CD4-positive, alpha-beta T cell (primary cell): Measurements from ENCODE around the gene HMG20B. TPM values are rescaled to one million over a fixed set of nuclear protein-coding genes. Genes with fewer than 3 reads are reported as not detected.

ENCODE experiments used
- ATAC-seq: fragments of 200-7000 bp; cut with Tn5 transposase; one replicate; pipeline ENCODE4 v1.10.0; 2022; ENCODE audit warnings: mild to moderate bottlenecking; ENCODE audit not compliant: poor library complexity
- CTCF ChIA-PET: fragments of 350-600 bp; sonication (Branson Sonifier 250); formaldehyde crosslinking; loops from one replicate; lab custom pipeline; 2021; ENCODE audit warnings: antibody characterized with exemption, inconsistent platforms; lab: Charles Lee
- POLR2A ChIA-PET: fragments of 350-600 bp; sonication (Branson Sonifier 250); formaldehyde crosslinking; loops from one replicate; lab custom pipeline; 2021; ENCODE audit warnings: antibody characterized with exemption, inconsistent platforms; lab: Charles Lee
- DNase-seq, 14 experiments: peaks; one replicate each; pipeline ENCODE4 v3.0.0-alpha.2; 2013 to 2020; ENCODE audit warnings: mixed read lengths in 2 of 14
- H3K27ac ChIP-seq, 2 donors: one replicate each; pipeline versions ENCODE4 v1.5.1 to v1.7.0; 2013; ENCODE audit warnings: low read length in 2 of 2, low read depth in 1 of 2, mild to moderate bottlenecking in 1 of 2
- H3K27me3 ChIP-seq, 2 experiments: 1 replicate in 1 of 2; 2 replicates in 1 of 2; pipeline versions ENCODE4 v1.6.1 to v1.7.0; 2013; ENCODE audit warnings: low read length in 2 of 2, control low read depth in 1 of 2, mild to moderate bottlenecking in 1 of 2, moderate library complexity in 1 of 2; ENCODE audit not compliant: insufficient read depth in 2 of 2, control insufficient read depth in 1 of 2
- H3K36me3 ChIP-seq: one replicate; pipeline ENCODE4 v1.6.1; 2013; ENCODE audit warnings: low read length, control low read depth; ENCODE audit not compliant: insufficient read depth
- H3K4me1 ChIP-seq: one replicate; pipeline ENCODE4 v1.6.1; 2013; ENCODE audit warnings: low read length, control low read depth; ENCODE audit not compliant: insufficient read depth
- H3K4me3 ChIP-seq: one replicate; pipeline ENCODE4 v1.5.1; 2013; ENCODE audit warnings: mild to moderate bottlenecking, low read length, moderate library complexity
- H3K9me3 ChIP-seq, 2 experiments: 1 replicate in 1 of 2; 2 replicates in 1 of 2; pipeline versions ENCODE4 v1.6.1 to v1.7.0; 2013; ENCODE audit warnings: low read length in 2 of 2, mild to moderate bottlenecking in 2 of 2, control low read depth in 1 of 2, moderate library complexity in 1 of 2; ENCODE audit not compliant: control insufficient read depth in 1 of 2, insufficient read depth in 1 of 2
- H3K27ac Mint-ChIP-seq: one replicate; pipeline ENCODE4 v1.8.0; 2020; ENCODE audit warnings: mixed read lengths
- H3K27me3 Mint-ChIP-seq: one replicate; pipeline ENCODE4 v1.8.0; 2021; ENCODE audit warnings: mixed read lengths
- H3K36me3 Mint-ChIP-seq: one replicate; pipeline ENCODE4 v1.8.0; 2021; ENCODE audit warnings: low read depth, mixed read lengths
- H3K4me1 Mint-ChIP-seq: one replicate; pipeline ENCODE4 v1.8.0; 2021; ENCODE audit warnings: low read depth, mixed read lengths
- H3K4me3 Mint-ChIP-seq: one replicate; pipeline ENCODE4 v1.8.0; 2020; ENCODE audit warnings: mild to moderate bottlenecking, mixed read lengths
- H3K9me3 Mint-ChIP-seq: one replicate; pipeline ENCODE4 v1.8.0; 2020; ENCODE audit warnings: mixed read lengths
- intact Hi-C, 2 experiments: fragments of 100-400 bp; cut with DNase I in 1 of 2; cut with micrococcal nuclease in 1 of 2; formaldehyde crosslinking; loops; one replicate each; pipeline versions ENCODE4 v1.15.1 to v1.9.0; 2023 to 2025; cut with DNase I, micrococcal nuclease
- total RNA-seq, 174 experiments: library from RNA in 2 of 174; stranded (reverse) in 2 of 174; gene quantifications; one replicate each; pipeline ENCODE4 v1.2.3 and lab custom pipeline; 2021 to 2026
- TF ChIP-seq, protein P1 (sequence below): fragments of 200-600 bp; IDR thresholded peaks from one replicate; pipeline ENCODE4 v1.8.0; 2022; ENCODE audit warnings: antibody characterized with exemption, mild to moderate bottlenecking

The HMG20B gene
- total RNA-seq, 2 experiments from 2014 or later: 34.3 to 36.6 TPM

DNA sequence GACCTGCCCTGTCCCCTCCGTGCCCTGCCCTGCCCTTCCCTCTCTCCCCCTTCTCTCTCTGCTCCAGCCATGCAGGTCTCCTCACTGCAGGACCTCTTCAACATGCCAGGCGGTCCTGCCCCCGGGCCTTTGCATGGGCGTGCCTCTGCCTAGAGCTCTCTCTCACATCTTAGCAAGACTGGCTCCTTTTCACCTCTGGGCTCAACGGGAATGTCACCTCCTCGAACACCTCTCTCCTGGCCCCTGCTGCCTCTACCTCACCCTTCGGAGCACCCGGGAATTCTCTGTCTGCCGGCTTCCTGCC lies 21.0 kb upstream of the HMG20B start:
- H3K9me3 Mint-ChIP-seq: no peaks in the 10 kb centered on the region
- no peaks in the 10 kb centered on the region for H3K9me3 ChIP-seq
- intact Hi-C loops: no loop called here
- DNase-seq (no peak), ATAC-seq (no peak)
- no peak overlapping the region for H3K27ac ChIP-seq
- peaks cover 36% of the 10 kb centered on the region for H3K4me1 Mint-ChIP-seq
- TF ChIP-seq, protein P1, sequence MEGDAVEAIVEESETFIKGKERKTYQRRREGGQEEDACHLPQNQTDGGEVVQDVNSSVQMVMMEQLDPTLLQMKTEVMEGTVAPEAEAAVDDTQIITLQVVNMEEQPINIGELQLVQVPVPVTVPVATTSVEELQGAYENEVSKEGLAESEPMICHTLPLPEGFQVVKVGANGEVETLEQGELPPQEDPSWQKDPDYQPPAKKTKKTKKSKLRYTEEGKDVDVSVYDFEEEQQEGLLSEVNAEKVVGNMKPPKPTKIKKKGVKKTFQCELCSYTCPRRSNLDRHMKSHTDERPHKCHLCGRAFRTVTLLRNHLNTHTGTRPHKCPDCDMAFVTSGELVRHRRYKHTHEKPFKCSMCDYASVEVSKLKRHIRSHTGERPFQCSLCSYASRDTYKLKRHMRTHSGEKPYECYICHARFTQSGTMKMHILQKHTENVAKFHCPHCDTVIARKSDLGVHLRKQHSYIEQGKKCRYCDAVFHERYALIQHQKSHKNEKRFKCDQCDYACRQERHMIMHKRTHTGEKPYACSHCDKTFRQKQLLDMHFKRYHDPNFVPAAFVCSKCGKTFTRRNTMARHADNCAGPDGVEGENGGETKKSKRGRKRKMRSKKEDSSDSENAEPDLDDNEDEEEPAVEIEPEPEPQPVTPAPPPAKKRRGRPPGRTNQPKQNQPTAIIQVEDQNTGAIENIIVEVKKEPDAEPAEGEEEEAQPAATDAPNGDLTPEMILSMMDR: no peak
- no peaks in the 10 kb centered on the region for H3K27me3 Mint-ChIP-seq
- ChIA-PET POLR2A (no interaction called here), CTCF (no interaction called here)
- H3K27ac Mint-ChIP-seq: peak overlapping the region; percentile 72
- peak overlapping the region; percentile 38 for H3K4me3 Mint-ChIP-seq
- H3K27me3 ChIP-seq: no peaks in the 10 kb centered on the region
- peaks cover 60% of the 10 kb centered on the region for H3K4me1 ChIP-seq
- peaks cover 26% of the 10 kb centered on the region for H3K36me3 Mint-ChIP-seq
- H3K4me3 ChIP-seq: no peak overlapping the region
- H3K36me3 ChIP-seq: peaks cover 24% of the 10 kb centered on the region

DNA sequence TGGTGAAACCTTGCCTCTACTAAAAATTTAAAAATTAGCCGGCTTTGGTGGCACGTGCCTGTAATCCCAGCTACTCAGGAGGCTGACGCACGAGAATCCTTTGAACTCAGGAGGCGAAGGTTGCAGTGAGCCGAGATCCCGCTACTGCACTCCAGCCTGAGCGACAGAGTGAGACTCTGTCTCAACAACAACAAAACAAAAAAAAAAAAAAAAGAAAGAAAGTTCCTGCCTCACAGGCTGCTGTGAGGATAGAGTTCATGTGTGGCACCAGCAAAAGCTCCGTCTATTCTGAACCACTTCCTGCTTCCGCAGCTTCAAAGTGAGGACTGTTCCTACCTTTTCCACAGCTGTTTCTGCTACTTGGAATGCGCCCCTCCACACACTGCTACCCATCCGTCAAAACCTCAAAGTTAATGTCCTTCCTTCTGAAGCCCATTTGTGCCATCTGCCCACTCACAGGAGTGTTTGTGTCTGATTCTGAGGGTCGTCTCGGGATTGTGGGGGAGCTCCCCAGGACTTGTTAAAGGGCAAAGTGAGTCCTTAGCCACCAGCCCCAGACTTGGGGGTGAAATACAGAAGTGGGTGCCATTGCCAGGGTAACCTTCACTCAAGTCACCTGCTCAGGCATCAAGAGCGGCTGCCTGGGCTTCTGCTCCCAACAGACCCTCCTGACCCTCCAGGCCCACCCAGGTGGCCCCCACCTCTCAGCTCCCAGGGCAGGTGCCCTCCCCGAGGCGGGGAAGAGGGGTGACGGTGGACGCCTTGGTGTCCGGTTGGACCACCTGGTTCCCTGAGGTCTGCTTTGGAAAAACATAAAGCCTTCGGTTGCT lies 18.3 kb upstream of the HMG20B start:
- Mint-ChIP-seq H3K4me3 (peak overlapping the region; percentile 93), H3K4me1 (peaks cover 42% of the 10 kb centered on the region), H3K27ac (peak overlapping the region; percentile 93), H3K9me3 (no peaks in the 10 kb centered on the region), H3K36me3 (peaks cover 19% of the 10 kb centered on the region), H3K27me3 (no peaks in the 10 kb centered on the region)
- ChIA-PET POLR2A (interaction anchor here (0.6 to 2.1 kb wide), 14 partner anchors 9 to 1537 kb away, joined by 3 to 19 read pairs (median 3); partner anchors contain the start of genes MRPL54, S1PR4 and TEKTIP1), CTCF (interaction anchor here (0.7 to 2.1 kb wide), 3 partner anchors 9 to 769 kb away, joined by 3 to 18 read pairs (median 4); partner anchors contain the start of gene THOP1)
- ATAC-seq (peak; percentile 63), DNase-seq (peak in 13 of 14 experiments; percentile 20 to 85 (median 50))
- H3K9me3 ChIP-seq: no peaks in the 10 kb centered on the region
- intact Hi-C loops: loop anchor here in 1 of 2 experiments (1.0 to 2.0 kb wide), 2 partner anchors 18 to 72 kb away; partner anchors contain the start of genes CACTIN and HMG20B
- peaks cover 65% of the 10 kb centered on the region for H3K4me1 ChIP-seq
- peaks cover 6% of the 10 kb centered on the region for H3K36me3 ChIP-seq
- H3K27me3 ChIP-seq: no peaks in the 10 kb centered on the region
- TF ChIP-seq, protein P1: no peak
- peak overlapping the region; percentile 80 to 82 for H3K27ac ChIP-seq
- peak overlapping the region; percentile 45 for H3K4me3 ChIP-seq

DNA sequence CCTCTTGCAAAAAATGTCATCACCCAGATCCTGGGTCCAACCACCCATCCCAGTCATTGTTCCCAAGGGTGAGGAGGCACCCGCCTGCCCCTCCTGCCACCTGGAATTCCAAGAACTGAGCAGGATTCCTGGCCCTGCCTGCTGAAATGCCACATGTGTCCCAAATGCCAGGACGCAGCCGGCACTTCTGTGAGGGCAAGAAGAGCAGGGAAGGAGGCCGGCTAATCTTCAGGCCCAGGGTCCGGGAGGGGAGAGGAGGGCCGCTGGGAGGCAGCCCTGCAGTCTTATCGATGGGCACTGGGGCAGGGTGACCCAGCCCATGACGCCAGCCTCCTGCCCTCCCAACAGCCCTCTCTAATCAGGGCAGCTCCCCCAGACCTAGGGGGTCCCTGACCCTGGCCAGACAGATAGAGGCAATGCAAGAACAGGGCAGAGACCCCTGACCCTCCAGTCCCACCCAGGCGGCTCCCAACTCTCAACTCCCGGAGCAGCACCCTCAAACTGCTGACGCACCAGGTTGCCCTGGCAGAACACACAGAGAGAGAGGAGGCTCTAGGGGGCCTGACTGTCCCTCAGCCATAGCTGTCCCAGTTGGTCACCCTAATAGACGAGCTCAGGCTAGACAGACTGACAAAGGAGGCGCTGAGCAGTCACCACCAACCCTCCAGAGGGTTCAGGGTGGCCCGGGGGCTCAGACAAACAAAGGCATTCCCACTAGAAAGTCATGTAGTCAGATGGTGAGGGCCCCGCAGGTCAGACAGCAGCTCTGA lies 16.9 kb upstream of the HMG20B start:
- Histone ChIP-seq H3K4me3 (peak overlapping the region; percentile 84), H3K36me3 (peaks cover 2% of the 10 kb centered on the region), H3K9me3 (no peaks in the 10 kb centered on the region), H3K27me3 (no peaks in the 10 kb centered on the region), H3K4me1 (peaks cover 65% of the 10 kb centered on the region), H3K27ac (peak overlapping the region; percentile 45 to 82)
- TF ChIP-seq, protein P1: no peak
- peak in 1 of 14 experiments; percentile 34 for DNase-seq
- CTCF ChIA-PET: interaction anchor here (1.0 to 3.4 kb wide), 2 partner anchors 8 to 11 kb away, joined by 3 to 33 read pairs; no protein-coding TSS in a partner anchor
- ATAC-seq: no peak
- Mint-ChIP-seq H3K4me3 (peak overlapping the region; percentile 93), H3K36me3 (peaks cover 19% of the 10 kb centered on the region), H3K27me3 (no peaks in the 10 kb centered on the region), H3K4me1 (peaks cover 40% of the 10 kb centered on the region), H3K9me3 (no peaks in the 10 kb centered on the region), H3K27ac (peak overlapping the region; percentile 93)
- POLR2A ChIA-PET: interaction anchor here (0.5 to 2.4 kb wide), 9 partner anchors 10 to 575 kb away, joined by 3 to 21 read pairs (median 5); partner anchors contain the start of genes APBA3, GIPC3 and MRPL54
- intact Hi-C loops: loop anchor here in 1 of 2 experiments (2.0 kb wide), 1 partner anchor 71 kb away; the partner anchor contains the start of gene CACTIN
